ENCODE results near the gene MSMP. TPM values are rescaled to one million over a fixed set of nuclear protein-coding genes. Genes with fewer than 3 reads are reported as not detected.

MSMP gene
- total and polyA plus RNA-seq, 2 donors: 0.25 TPM; not detected in 1

DNA sequence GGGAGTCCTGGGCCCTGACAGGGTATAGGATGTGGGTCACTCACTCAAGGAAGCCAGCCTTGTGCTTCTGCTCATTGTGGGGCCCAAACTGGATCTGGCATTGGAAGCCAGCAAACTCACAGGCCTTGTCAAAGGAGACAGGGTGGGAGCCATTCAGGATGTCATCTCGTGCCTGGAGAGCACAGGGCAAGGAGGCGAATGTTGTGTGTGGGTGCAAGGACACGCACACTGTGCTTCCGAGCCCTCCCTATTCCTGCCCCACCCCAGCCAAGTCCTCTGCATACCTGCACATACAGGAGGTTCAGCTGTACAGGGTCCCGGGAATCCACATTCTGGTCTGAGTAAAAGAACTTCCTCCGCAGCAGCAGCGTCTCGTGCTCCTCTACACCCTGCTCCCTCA is 30.2 kb downstream of the MSMP start:
- H3K36me3 ChIP-seq (ENCODE audit: control insufficient read depth in 2 of 2, insufficient read depth in 2 of 2, low read length in 1 of 2): peaks cover 64 to 83% of the 10 kb centered on the region in 2 donors
- H3K9me3 ChIP-seq (ENCODE audit: control insufficient read depth in 2 of 2, insufficient read depth in 1 of 2, low read length in 1 of 2): no peaks in the 10 kb centered on the region
- H3K4me3 ChIP-seq (ENCODE audit: low read length in 2 of 2): no peak overlapping the region
- 98% methylated on average over 8 of the region's 8 CpGs for WGBS
- DNase-seq (ENCODE audit: low read depth in 6 of 9, low spot score in 9 of 9): no peak
- no peak overlapping the region for H3K27ac ChIP-seq (ENCODE audit: low read depth in 1 of 2, low read length in 1 of 2)
- H3K4me1 ChIP-seq (ENCODE audit: control insufficient read depth in 2 of 2, insufficient read depth in 2 of 2, low read length in 2 of 2): peaks cover 22 to 28% of the 10 kb centered on the region in 2 donors
- H3K27me3 ChIP-seq (ENCODE audit: control insufficient read depth in 2 of 2, insufficient read depth in 1 of 2, low read length in 1 of 2): no peaks in the 10 kb centered on the region

DNA sequence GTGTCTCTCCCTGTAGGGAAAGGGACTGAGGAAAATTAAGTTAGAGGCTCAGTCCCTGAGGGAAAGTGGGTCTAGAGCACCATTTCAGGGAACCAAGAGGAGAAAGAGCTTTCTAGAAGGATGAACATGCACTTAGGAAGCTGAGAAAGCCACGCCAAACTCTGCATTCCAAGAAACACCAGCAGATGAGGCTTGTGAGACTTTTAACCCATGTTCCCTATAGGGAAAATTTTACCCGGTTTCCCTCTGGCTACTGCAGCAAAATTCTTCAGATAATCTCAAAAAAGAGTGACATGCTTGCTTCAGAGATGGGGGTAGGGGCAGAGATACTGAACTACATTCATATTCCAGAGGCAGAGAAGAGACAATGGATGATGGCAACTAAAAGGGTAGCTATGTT is 30.6 kb downstream of the MSMP start:
- no peak overlapping the region for H3K4me3 ChIP-seq (ENCODE audit: low read length in 2 of 2)
- peaks cover 69 to 88% of the 10 kb centered on the region in 2 donors for H3K36me3 ChIP-seq (ENCODE audit: control insufficient read depth in 2 of 2, insufficient read depth in 2 of 2, low read length in 1 of 2)
- WGBS: 98% methylated on average over 2 of the region's 2 CpGs
- peaks cover 19 to 24% of the 10 kb centered on the region in 2 donors for H3K4me1 ChIP-seq (ENCODE audit: control insufficient read depth in 2 of 2, insufficient read depth in 2 of 2, low read length in 2 of 2)
- no peak for DNase-seq (ENCODE audit: low read depth in 6 of 9, low spot score in 9 of 9)
- no peaks in the 10 kb centered on the region for H3K9me3 ChIP-seq (ENCODE audit: control insufficient read depth in 2 of 2, insufficient read depth in 1 of 2, low read length in 1 of 2)
- no peaks in the 10 kb centered on the region for H3K27me3 ChIP-seq (ENCODE audit: control insufficient read depth in 2 of 2, insufficient read depth in 1 of 2, low read length in 1 of 2)
- no peak overlapping the region for H3K27ac ChIP-seq (ENCODE audit: low read depth in 1 of 2, low read length in 1 of 2)

DNA sequence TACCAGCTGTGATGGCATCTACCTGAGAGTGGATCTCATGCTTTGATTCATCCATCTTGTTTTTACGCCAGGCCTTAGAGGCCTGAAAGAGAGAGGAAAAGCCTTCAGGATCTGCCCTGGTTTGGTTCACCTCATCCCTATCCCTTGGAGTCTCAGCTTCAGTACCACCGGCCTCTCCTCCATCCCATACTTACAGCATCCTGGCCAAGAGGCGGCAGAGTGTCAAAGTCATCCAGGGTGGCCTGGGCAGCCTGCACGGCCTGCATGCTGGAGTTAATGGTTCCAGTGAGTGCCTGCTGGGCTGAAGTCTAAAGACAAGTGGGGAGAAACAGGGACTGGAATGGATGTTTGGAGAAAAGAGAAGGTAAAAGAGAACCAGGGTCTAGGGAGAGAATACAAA is 34.5 kb downstream of the MSMP start:
- Histone ChIP-seq H3K4me3 (ENCODE audit: low read length in 2 of 2) (no peak overlapping the region), H3K36me3 (ENCODE audit: control insufficient read depth in 2 of 2, insufficient read depth in 2 of 2, low read length in 1 of 2) (peaks cover 94 to 98% of the 10 kb centered on the region in 2 donors), H3K4me1 (ENCODE audit: control insufficient read depth in 2 of 2, insufficient read depth in 2 of 2, low read length in 2 of 2) (no peaks in the 10 kb centered on the region), H3K27ac (ENCODE audit: low read depth in 1 of 2, low read length in 1 of 2) (no peak overlapping the region), H3K9me3 (ENCODE audit: control insufficient read depth in 2 of 2, insufficient read depth in 1 of 2, low read length in 1 of 2) (no peaks in the 10 kb centered on the region), H3K27me3 (ENCODE audit: control insufficient read depth in 2 of 2, insufficient read depth in 1 of 2, low read length in 1 of 2) (no peaks in the 10 kb centered on the region)
- 98% methylated on average over 4 of the region's 4 CpGs for WGBS
- DNase-seq (ENCODE audit: low read depth in 6 of 9, low spot score in 9 of 9): no peak

GRCh38 chr9:35718721-35719511 is 35.2 kb downstream of the MSMP start:
- WGBS: 97% methylated on average over 15 of the region's 15 CpGs
- Histone ChIP-seq H3K27ac (ENCODE audit: low read depth in 1 of 2, low read length in 1 of 2) (no peak overlapping the region), H3K27me3 (ENCODE audit: control insufficient read depth in 2 of 2, insufficient read depth in 1 of 2, low read length in 1 of 2) (no peaks in the 10 kb centered on the region), H3K9me3 (ENCODE audit: control insufficient read depth in 2 of 2, insufficient read depth in 1 of 2, low read length in 1 of 2) (no peaks in the 10 kb centered on the region), H3K4me1 (ENCODE audit: control insufficient read depth in 2 of 2, insufficient read depth in 2 of 2, low read length in 2 of 2) (no peaks in the 10 kb centered on the region), H3K36me3 (ENCODE audit: control insufficient read depth in 2 of 2, insufficient read depth in 2 of 2, low read length in 1 of 2) (peaks cover 94 to 98% of the 10 kb centered on the region in 2 donors), H3K4me3 (ENCODE audit: low read length in 2 of 2) (no peak overlapping the region)
- DNase-seq (ENCODE audit: low read depth in 6 of 9, low spot score in 9 of 9): no peak

GRCh38 chr9:35717132-35717870 is 36.8 kb downstream of the MSMP start:
- Histone ChIP-seq H3K9me3 (ENCODE audit: control insufficient read depth in 2 of 2, insufficient read depth in 1 of 2, low read length in 1 of 2) (no peaks in the 10 kb centered on the region), H3K27ac (ENCODE audit: low read depth in 1 of 2, low read length in 1 of 2) (no peak overlapping the region), H3K4me3 (ENCODE audit: low read length in 2 of 2) (no peak overlapping the region), H3K4me1 (ENCODE audit: control insufficient read depth in 2 of 2, insufficient read depth in 2 of 2, low read length in 2 of 2) (no peaks in the 10 kb centered on the region), H3K36me3 (ENCODE audit: control insufficient read depth in 2 of 2, insufficient read depth in 2 of 2, low read length in 1 of 2) (peaks cover 93 to 99% of the 10 kb centered on the region in 2 donors), H3K27me3 (ENCODE audit: control insufficient read depth in 2 of 2, insufficient read depth in 1 of 2, low read length in 1 of 2) (no peaks in the 10 kb centered on the region)
- whole genome bisulfite sequencing: 98% methylated on average over 14 of the region's 14 CpGs
- no peak for DNase-seq (ENCODE audit: low read depth in 6 of 9, low spot score in 9 of 9)

- H3K27ac ChIP-seq (ENCODE audit: low read depth in 1 of 2, low read length in 1 of 2): no peak overlapping the region
- WGBS: 98% methylated on average over 4 of the region's 4 CpGs
Measured at GRCh38 chr9:35716230-35716629, 37.8 kb downstream of the MSMP start.

GRCh38 chr9:35714579-35715252 is 39.4 kb downstream of the MSMP start:
- Histone ChIP-seq H3K27me3 (ENCODE audit: control insufficient read depth in 2 of 2, insufficient read depth in 1 of 2, low read length in 1 of 2) (no peaks in the 10 kb centered on the region), H3K4me1 (ENCODE audit: control insufficient read depth in 2 of 2, insufficient read depth in 2 of 2, low read length in 2 of 2) (no peaks in the 10 kb centered on the region), H3K36me3 (ENCODE audit: control insufficient read depth in 2 of 2, insufficient read depth in 2 of 2, low read length in 1 of 2) (peaks cover 92 to 97% of the 10 kb centered on the region in 2 donors), H3K27ac (ENCODE audit: low read depth in 1 of 2, low read length in 1 of 2) (no peak overlapping the region), H3K4me3 (ENCODE audit: low read length in 2 of 2) (no peak overlapping the region), H3K9me3 (ENCODE audit: control insufficient read depth in 2 of 2, insufficient read depth in 1 of 2, low read length in 1 of 2) (no peaks in the 10 kb centered on the region)
- no peak for DNase-seq (ENCODE audit: low read depth in 6 of 9, low spot score in 9 of 9)
- 98% methylated on average over 13 of the region's 13 CpGs for WGBS

More at GRCh38 chr9:35716230-35716629, 37.8 kb downstream of the MSMP start:
- no peaks in the 10 kb centered on the region for H3K4me1 ChIP-seq (ENCODE audit: control insufficient read depth in 2 of 2, insufficient read depth in 2 of 2, low read length in 2 of 2)
- H3K4me3 ChIP-seq (ENCODE audit: low read length in 2 of 2): no peak overlapping the region
- H3K9me3 ChIP-seq (ENCODE audit: control insufficient read depth in 2 of 2, insufficient read depth in 1 of 2, low read length in 1 of 2): no peaks in the 10 kb centered on the region
- H3K36me3 ChIP-seq (ENCODE audit: control insufficient read depth in 2 of 2, insufficient read depth in 2 of 2, low read length in 1 of 2): peaks cover 93 to 99% of the 10 kb centered on the region in 2 donors
- DNase-seq (ENCODE audit: low read depth in 6 of 9, low spot score in 9 of 9): no peak
- H3K27me3 ChIP-seq (ENCODE audit: control insufficient read depth in 2 of 2, insufficient read depth in 1 of 2, low read length in 1 of 2): no peaks in the 10 kb centered on the region

DNA sequence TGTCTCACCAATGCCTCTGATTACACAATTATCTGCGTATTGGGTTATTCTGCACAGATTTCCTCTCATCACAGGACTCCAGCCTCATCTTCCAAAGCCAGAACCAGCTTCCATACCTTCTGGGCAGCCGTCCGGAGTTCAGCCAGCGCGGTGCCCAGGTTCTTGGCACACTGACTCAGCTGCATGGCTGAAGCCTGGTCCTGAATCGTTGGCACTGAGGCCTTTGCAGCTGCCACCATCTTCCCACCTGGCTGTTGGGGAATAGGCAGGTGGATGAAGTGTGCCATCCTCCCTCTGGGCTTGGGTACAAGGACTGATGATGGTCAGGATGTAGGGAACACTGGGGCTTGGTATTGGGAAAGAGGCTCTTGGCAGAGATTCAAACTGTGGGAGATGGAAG is 40.0 kb downstream of the MSMP start:
- Histone ChIP-seq H3K4me3 (ENCODE audit: low read length in 2 of 2) (no peak overlapping the region), H3K36me3 (ENCODE audit: control insufficient read depth in 2 of 2, insufficient read depth in 2 of 2, low read length in 1 of 2) (peaks cover 87 to 94% of the 10 kb centered on the region in 2 donors), H3K27me3 (ENCODE audit: control insufficient read depth in 2 of 2, insufficient read depth in 1 of 2, low read length in 1 of 2) (no peaks in the 10 kb centered on the region), H3K9me3 (ENCODE audit: control insufficient read depth in 2 of 2, insufficient read depth in 1 of 2, low read length in 1 of 2) (no peaks in the 10 kb centered on the region), H3K27ac (ENCODE audit: low read depth in 1 of 2, low read length in 1 of 2) (no peak overlapping the region), H3K4me1 (ENCODE audit: control insufficient read depth in 2 of 2, insufficient read depth in 2 of 2, low read length in 2 of 2) (no peaks in the 10 kb centered on the region)
- 98% methylated on average over 6 of the region's 6 CpGs for WGBS
- DNase-seq (ENCODE audit: low read depth in 6 of 9, low spot score in 9 of 9): no peak

GRCh38 chr9:35713578-35713977 is 40.5 kb downstream of the MSMP start:
- no peak for DNase-seq (ENCODE audit: low read depth in 6 of 9, low spot score in 9 of 9)
- Histone ChIP-seq H3K4me1 (ENCODE audit: control insufficient read depth in 2 of 2, insufficient read depth in 2 of 2, low read length in 2 of 2) (no peaks in the 10 kb centered on the region), H3K27me3 (ENCODE audit: control insufficient read depth in 2 of 2, insufficient read depth in 1 of 2, low read length in 1 of 2) (no peaks in the 10 kb centered on the region), H3K27ac (ENCODE audit: low read depth in 1 of 2, low read length in 1 of 2) (no peak overlapping the region), H3K9me3 (ENCODE audit: control insufficient read depth in 2 of 2, insufficient read depth in 1 of 2, low read length in 1 of 2) (no peaks in the 10 kb centered on the region), H3K4me3 (ENCODE audit: low read length in 2 of 2) (no peak overlapping the region), H3K36me3 (ENCODE audit: control insufficient read depth in 2 of 2, insufficient read depth in 2 of 2, low read length in 1 of 2) (peaks cover 86 to 94% of the 10 kb centered on the region in 2 donors)
- WGBS: 98% methylated on average over 3 of the region's 3 CpGs

Data from thymus (tissue), 11 donors.